HCT116 (cell line): ENCODE results near the gene ATF7. TPM values are rescaled to one million over a fixed set of nuclear protein-coding genes. Genes with fewer than 3 reads are reported as not detected.

Source experiments
- ATAC-seq: fragments of 200-7000 bp; cut with Tn5 transposase; 2 replicates; pipeline ENCODE4 v1.9.1; 2020; ENCODE audit warnings: mild to moderate bottlenecking, moderate library complexity
- BruUV-seq: library from RNA; stranded (reverse); fragments of 400-500 nt; replicated peaks from 2 replicates; lab custom pipeline; 2021; lab: Mats Ljungman, UMichigan
- CTCF ChIA-PET: fragments of 300-600 bp; sonication (Branson Sonifier 250); formaldehyde crosslinking; loops from one replicate; lab custom pipeline; 2021; ENCODE audit warnings: antibody characterized with exemption; lab: Charles Lee
- POLR2A ChIA-PET: fragments of 300-600, 350-600 bp; sonication (Branson Sonifier 250); formaldehyde crosslinking; loops from one replicate; lab custom pipeline; 2021; ENCODE audit warnings: antibody characterized with exemption; lab: Charles Lee
- RAD21 ChIA-PET, 2 experiments: fragments of 300-600 bp; sonication (Branson Sonifier 250); formaldehyde crosslinking; loops; one replicate each; lab custom pipeline; 2023; ENCODE audit warnings: low total read pairs in 2 of 2; ENCODE audit not compliant: uncharacterized antibody in 2 of 2, unreplicated experiment in 2 of 2, low non-redundant PET in 1 of 2; lab: Charles Lee
- DNase-seq: peaks from one replicate; pipeline ENCODE4 v3.0.0-alpha.2; 2010; ENCODE audit warnings: low read depth, low spot score
- H2AFZ ChIP-seq: fragments of 200-600 bp; shearing (Covaris generic), sonication (generic); 2 replicates; pipeline ENCODE4 v1.6.1; 2017; ENCODE audit warnings: low read depth, mixed run types, mixed read lengths, antibody characterized with exemption, low read length; ENCODE audit not compliant: poor library complexity, severe bottlenecking
- H3K27ac ChIP-seq: 2 replicates; pipeline ENCODE4 v1.5.1; 2012; ENCODE audit warnings: low read depth, low read length
- H3K27me3 ChIP-seq: fragments of 200-600 bp; sonication (generic); 2 replicates; pipeline ENCODE4 v1.6.1; 2016; ENCODE audit warnings: mixed run types, low read length, mixed read lengths; ENCODE audit not compliant: insufficient read depth
- H3K36me3 ChIP-seq, 2 experiments: fragments of 200-500 bp in 1 of 2; fragments of 200-600 bp in 1 of 2; sonication (Bioruptor generic) in 1 of 2; sonication (generic) in 1 of 2; 2 replicates each; pipeline versions ENCODE4 v1.5.1 to v1.6.1; 2014 to 2016; ENCODE audit warnings: low read length in 2 of 2, inconsistent platforms in 1 of 2, mixed read lengths in 1 of 2, mixed run types in 1 of 2; ENCODE audit not compliant: insufficient read depth in 2 of 2, control insufficient read depth in 1 of 2
- H3K4me1 ChIP-seq, 2 experiments: fragments of 200-600 bp in 1 of 2; sonication (generic) in 1 of 2; 2 replicates each; pipeline versions ENCODE4 v1.5.1 to v1.6.1; 2012 to 2017; ENCODE audit warnings: low read length in 2 of 2, inconsistent platforms in 1 of 2, mild to moderate bottlenecking in 1 of 2, mixed read lengths in 1 of 2, mixed run types in 1 of 2, moderate library complexity in 1 of 2; ENCODE audit not compliant: insufficient read depth in 2 of 2, control insufficient read depth in 1 of 2
- H3K4me2 ChIP-seq: fragments of 200-600 bp; sonication (generic); 2 replicates; pipeline ENCODE4 v1.6.1; 2017; ENCODE audit warnings: mixed run types, low read length, mixed read lengths
- H3K4me3 ChIP-seq, 2 experiments: fragments of 200-600 bp in 1 of 2; sonication (generic) in 1 of 2; replicated peaks in 1 of 2; 2 replicates each; pipeline ENCODE4 v1.5.1; 2011 to 2016; ENCODE audit warnings: low read length in 2 of 2, control low read depth in 1 of 2, low read depth in 1 of 2, mild to moderate bottlenecking in 1 of 2, mixed read lengths in 1 of 2, mixed run types in 1 of 2
- H3K79me2 ChIP-seq: fragments of 200-600 bp; sonication (generic); 2 replicates; pipeline ENCODE4 v1.6.1; 2017; ENCODE audit warnings: mild to moderate bottlenecking, mixed run types, low read length, moderate library complexity, mixed read lengths; ENCODE audit not compliant: insufficient read depth
- H3K9ac ChIP-seq: fragments of 200-600 bp; sonication (generic); 2 replicates; pipeline ENCODE4 v1.6.1; 2016; ENCODE audit warnings: low read length, mixed read lengths
- H3K9me2 ChIP-seq: fragments of 200-600 bp; sonication (generic), shearing (Covaris generic); 2 replicates; pipeline ENCODE4 v1.6.1; 2017; ENCODE audit warnings: mixed run types, mild to moderate bottlenecking, moderate library complexity; ENCODE audit not compliant: insufficient read depth
- H3K9me3 ChIP-seq, 2 experiments: fragments of 200-500 bp in 1 of 2; fragments of 200-600 bp in 1 of 2; sonication (Bioruptor generic) in 1 of 2; sonication (generic) in 1 of 2; 2 replicates each; pipeline ENCODE4 v1.6.1; 2014 to 2017; ENCODE audit warnings: low read length in 2 of 2, mixed read lengths in 2 of 2, inconsistent platforms in 1 of 2, low read depth in 1 of 2, mild to moderate bottlenecking in 1 of 2, mixed run types in 1 of 2, moderate library complexity in 1 of 2; ENCODE audit not compliant: control insufficient read depth in 1 of 2, insufficient read depth in 1 of 2
- H4K20me1 ChIP-seq: fragments of 200-600 bp; sonication (generic), shearing (Covaris generic); 2 replicates; pipeline ENCODE4 v1.6.1; 2017; ENCODE audit warnings: mixed run types, mild to moderate bottlenecking, moderate library complexity; ENCODE audit not compliant: insufficient read depth
- CBX3 ChIP-seq: IDR thresholded peaks from 2 replicates; pipeline ENCODE4 v1.6.1; 2012; ENCODE audit warnings: low read depth
- CEBPB ChIP-seq: IDR thresholded peaks from 2 replicates; pipeline ENCODE4 v1.6.1; 2012; ENCODE audit warnings: low read depth
- EZH2 ChIP-seq: fragments of 200-600 bp; sonication (generic); IDR thresholded peaks from 2 replicates; pipeline ENCODE4 v1.6.1; 2017; ENCODE audit warnings: antibody characterized with exemption, mixed run types
- POLR2AphosphoS5 ChIP-seq: IDR thresholded peaks from 2 replicates; pipeline ENCODE4 v1.6.1; 2011; ENCODE audit warnings: mild to moderate bottlenecking, low read depth, low read length, moderate library complexity
- SIN3A ChIP-seq: IDR thresholded peaks from 2 replicates; pipeline ENCODE4 v1.6.1; 2012; ENCODE audit warnings: low read depth
- SP1 ChIP-seq: IDR thresholded peaks from 2 replicates; pipeline ENCODE4 v1.6.1; 2012; ENCODE audit warnings: low read depth
- SRF ChIP-seq: IDR thresholded peaks from 2 replicates; pipeline ENCODE4 v1.6.1; 2012; ENCODE audit warnings: low read depth
- TCF7L2 ChIP-seq: IDR thresholded peaks from 2 replicates; pipeline ENCODE4 v1.7.0; 2011; ENCODE audit warnings: borderline replicate concordance, inconsistent platforms; ENCODE audit not compliant: insufficient read depth, insufficient read length; ENCODE audit errors: extremely low read depth
- YY1 ChIP-seq: IDR thresholded peaks from 2 replicates; pipeline ENCODE4 v1.6.1; 2011; ENCODE audit warnings: low read length, low read depth, moderate library complexity, mild to moderate bottlenecking; ENCODE audit not compliant: insufficient replicate concordance; ENCODE audit errors: extremely low read depth
- ZFX ChIP-seq: fragments of 450-650 bp; IDR thresholded peaks from 2 replicates; pipeline ENCODE4 v1.6.1; 2017
- intact Hi-C: fragments of 100-400 bp; cut with micrococcal nuclease; formaldehyde crosslinking; loops from 2 replicates; pipeline ENCODE4 v1.10.0; 2022
- total RNA-seq: library from RNA; stranded (reverse); gene quantifications from one replicate; pipeline ENCODE4 v1.2.1, GENCODE V29; 2021; ENCODE audit not compliant: unreplicated experiment

Gene ATF7
- total RNA-seq, 1 experiment from 2014 or later: 24.0 TPM

GRCh38 chr12:53510181-53510812 lies 115.9 kb downstream of the ATF7 start:
- Histone ChIP-seq H3K27me3 (no peaks in the 10 kb centered on the region), H3K9me2 (no peaks in the 10 kb centered on the region), H3K9me3 (no peaks in the 10 kb centered on the region), H3K36me3 (peaks cover 13 to 16% of the 10 kb centered on the region in 2 experiments; a peak in 3 of 4 replicates), H2AFZ (no peak overlapping the region), H3K4me2 (no peak overlapping the region), H3K79me2 (no peaks in the 10 kb centered on the region), H3K4me3 (no peak overlapping the region), H3K27ac (no peak overlapping the region), H3K9ac (no peak overlapping the region), H3K4me1 (peaks cover 0 to 6% of the 10 kb centered on the region in 2 experiments; a peak in 1 of 4 replicates), H4K20me1 (no peaks in the 10 kb centered on the region)
- no TSS peak for BruUV-seq
- TF ChIP-seq SRF (no peak), SIN3A (no peak), CBX3 (no peak), CEBPB (no peak), ZFX (no peak), POLR2AphosphoS5 (no peak), TCF7L2 (no peak), SP1 (no peak), EZH2 (no peak), YY1 (no peak)
- DNase-seq: no peak
- POLR2A ChIA-PET: interaction anchor here (2.2 kb wide), 1 partner anchor 9 kb away, joined by 6 read pairs; the partner anchor contains the start of gene TARBP2
- ATAC-seq: no peak
- CTCF ChIA-PET: interaction anchor here (1.7 to 2.8 kb wide), 2 partner anchors 9 to 165 kb away, joined by 4 to 14 read pairs; partner anchors contain the start of gene ATP5MC2
- RAD21 ChIA-PET: interaction anchor here in 1 of 2 experiments (0.6 kb wide), 1 partner anchor 57 kb away, joined by 4 read pairs; no protein-coding TSS in a partner anchor
- intact Hi-C loops: no loop called here
